Epithelial cell of proximal tubule (primary cell): Measurements from ENCODE around the gene ZFP69B. TPM values are rescaled to one million over a fixed set of nuclear protein-coding genes. Genes with fewer than 3 reads are reported as not detected.
A peak's percentile ranks its signal among the peaks of the same experiment; 100 is the strongest.

Source experiments
- DNase-seq: peaks from one replicate; pipeline ENCODE4 v3.0.0-alpha.2; 2011; ENCODE audit warnings: low read depth
- H3K4me3 ChIP-seq: 2 replicates; pipeline ENCODE4 v1.5.1; 2011; ENCODE audit warnings: low read depth, mild to moderate bottlenecking, low read length
- CTCF ChIP-seq: conservative IDR thresholded peaks from 2 replicates; pipeline ENCODE4 v1.5.1; 2012; ENCODE audit warnings: low read depth, mild to moderate bottlenecking, low read length
- total RNA-seq: library from RNA; depleted of rRNA; stranded (reverse); fragments of >200 nt; gene quantifications from 2 replicates; pipeline ENCODE4 v1.2.3, GENCODE V29; 2015

ZFP69B gene
- total RNA-seq, 1 donor from 2014 or later, result 4.1 TPM

GRCh38 chr1:40462956-40463590, 12.8 kb downstream of the ZFP69B start:
- no peak for DNase-seq
- H3K4me3 ChIP-seq, result no peak overlapping the region
- TF ChIP-seq CTCF, result no peak

GRCh38 chr1:40469327-40469726, 19.1 kb downstream of the ZFP69B start:
- no peak for TF ChIP-seq CTCF
- H3K4me3 ChIP-seq, result no peak overlapping the region
- no peak for DNase-seq

- DNase-seq, result no peak
- H3K4me3 ChIP-seq, result no peak overlapping the region
- no peak for TF ChIP-seq CTCF
These were observed 25.0 kb downstream of the ZFP69B start for GRCh38 chr1:40475268-40475667.

GRCh38 chr1:40476924-40477677, 26.8 kb downstream of the ZFP69B start, which contains the start of gene ZFP69:
ZFP69 (plus strand) TSS chr1:40477290; CDS start chr1:40479362, 2,072 bp downstream.
- no peak for DNase-seq
- TF ChIP-seq CTCF, result peak; percentile 1
- peak within 1 kb of the TSS; percentile 80 for H3K4me3 ChIP-seq

- no peak for DNase-seq
- peak overlapping the region; percentile 80 for H3K4me3 ChIP-seq
These were observed 27.4 kb downstream of the ZFP69B start for GRCh38 chr1:40477678-40478053.

GRCh38 chr1:40478276-40478675, 28.0 kb downstream of the ZFP69B start:
- DNase-seq, result no peak
- peak overlapping the region; percentile 80 for H3K4me3 ChIP-seq
- no peak for TF ChIP-seq CTCF

More at GRCh38 chr1:40477678-40478053, 27.4 kb downstream of the ZFP69B start:
- TF ChIP-seq CTCF, result peak; percentile 0
